Neural cell (in vitro differentiated cells): Measurements from ENCODE around the gene ACSL6. TPM values are rescaled to one million over a fixed set of nuclear protein-coding genes. Genes with fewer than 3 reads are reported as not detected.

Experiments used
- H2AFZ ChIP-seq: fragments of 200-600, 300-800 bp; sonication (generic), shearing (Covaris generic); 2 replicates; pipeline ENCODE4 v1.6.0; 2014; ENCODE audit warnings: low read depth, mild to moderate bottlenecking, antibody characterized with exemption, low read length, moderate library complexity
- H3F3A ChIP-seq: fragments of 200-600 bp; shearing (Covaris generic); 2 replicates; pipeline ENCODE4 v1.6.1; 2016; ENCODE audit warnings: mild to moderate bottlenecking, moderate library complexity, mixed read lengths, antibody characterized with exemption, low read length; ENCODE audit not compliant: insufficient read depth, poor library complexity, severe bottlenecking
- H3K27ac ChIP-seq: fragments of 200-600, 300-800 bp; sonication (generic), shearing (Covaris generic); 2 replicates; pipeline ENCODE4 v1.5.1; 2014; ENCODE audit warnings: mild to moderate bottlenecking, low read length, moderate library complexity
- H3K27me3 ChIP-seq: fragments of 300-800, 200-600 bp; sonication (generic), shearing (Covaris generic); 2 replicates; pipeline ENCODE4 v1.6.0; 2014; ENCODE audit warnings: mild to moderate bottlenecking, low read depth, low read length, moderate library complexity; ENCODE audit not compliant: insufficient read depth
- H3K36me3 ChIP-seq: fragments of 300-800, 200-600 bp; sonication (generic), shearing (Covaris generic); 2 replicates; pipeline ENCODE4 v1.5.1; 2014; ENCODE audit warnings: mild to moderate bottlenecking, antibody characterized with exemption, low read length, moderate library complexity; ENCODE audit not compliant: insufficient read depth
- H3K4me2 ChIP-seq: fragments of 300-800, 200-600 bp; sonication (generic), shearing (Covaris generic); 2 replicates; pipeline ENCODE4 v1.6.0; 2014; ENCODE audit warnings: mild to moderate bottlenecking, low read length
- H3K4me3 ChIP-seq: fragments of 300-800, 200-600 bp; sonication (generic), shearing (Covaris generic); 2 replicates; pipeline ENCODE4 v1.5.1; 2014; ENCODE audit warnings: mild to moderate bottlenecking, low read length, moderate library complexity
- H3K79me2 ChIP-seq: fragments of 200-600 bp; shearing (Covaris generic); replicated peaks from 2 replicates; pipeline ENCODE4 v1.6.0; 2014; ENCODE audit warnings: mild to moderate bottlenecking, low read length, moderate library complexity; ENCODE audit not compliant: insufficient read depth
- H3K9ac ChIP-seq: fragments of 300-800, 200-600 bp; sonication (generic), shearing (Covaris generic); 2 replicates; pipeline ENCODE4 v1.6.1; 2016; ENCODE audit warnings: mild to moderate bottlenecking, low read length, mixed read lengths
- H3K9me2 ChIP-seq: fragments of 200-600 bp; shearing (Covaris generic); 2 replicates; pipeline ENCODE4 v1.6.1; 2016; ENCODE audit warnings: mild to moderate bottlenecking, low read length, mixed read lengths; ENCODE audit not compliant: insufficient read depth
- H3K9me3 ChIP-seq: fragments of 200-600, 300-800 bp; sonication (generic), shearing (Covaris generic); 2 replicates; pipeline ENCODE4 v1.6.1; 2016; ENCODE audit warnings: mild to moderate bottlenecking, mixed run types, low read length, moderate library complexity, mixed read lengths
- H4K20me1 ChIP-seq: fragments of 200-600 bp; shearing (Covaris generic); 2 replicates; pipeline ENCODE4 v1.6.1; 2016; ENCODE audit warnings: mild to moderate bottlenecking, mixed run types; ENCODE audit not compliant: insufficient read depth
- EP300 ChIP-seq: fragments of 450-650 bp; conservative IDR thresholded peaks from 2 replicates; pipeline ENCODE4 v1.6.1; 2014; ENCODE audit warnings: antibody characterized with exemption, mild to moderate bottlenecking, moderate library complexity; ENCODE audit not compliant: poor library complexity, severe bottlenecking
- EZH2 ChIP-seq: fragments of 200-600, 300-800 bp; shearing (Covaris generic), sonication (generic); IDR thresholded peaks from 2 replicates; pipeline ENCODE4 v1.6.1; 2014; ENCODE audit warnings: antibody characterized with exemption, low read length, borderline replicate concordance, mild to moderate bottlenecking; ENCODE audit not compliant: insufficient read depth, poor library complexity, severe bottlenecking
- POLR2AphosphoS5 ChIP-seq: IDR thresholded peaks from 2 replicates; pipeline ENCODE4 v1.6.1; 2012
- RAD21 ChIP-seq: fragments of 450-650 bp; conservative IDR thresholded peaks from 2 replicates; pipeline ENCODE4 v1.6.1; 2014; ENCODE audit warnings: antibody characterized with exemption, mild to moderate bottlenecking, moderate library complexity
- SMC3 ChIP-seq: fragments of 450-650 bp; conservative IDR thresholded peaks from 2 replicates; pipeline ENCODE4 v1.6.1; 2014; ENCODE audit warnings: antibody characterized with exemption, mild to moderate bottlenecking, moderate library complexity; ENCODE audit not compliant: poor library complexity
- TAF1 ChIP-seq: IDR thresholded peaks from 2 replicates; pipeline ENCODE4 v1.6.1; 2012; ENCODE audit warnings: low read depth
- polyA plus RNA-seq: library from polyadenylated mRNA; depleted of rRNA; stranded (reverse); fragments of >200 nt; gene quantifications from 2 replicates; pipeline ENCODE4 v1.2.3, GENCODE V29; 2014
- TF ChIP-seq, protein P1 (sequence below): fragments of 450-650 bp; IDR thresholded peaks from 2 replicates; pipeline ENCODE4 v1.5.1; 2014; ENCODE audit warnings: antibody characterized with exemption, mild to moderate bottlenecking, moderate library complexity; ENCODE audit not compliant: poor library complexity, severe bottlenecking
- TF ChIP-seq, protein P2 (sequence below): IDR thresholded peaks from 2 replicates; pipeline ENCODE4 v1.6.1; 2012; ENCODE audit warnings: borderline replicate concordance

ACSL6 gene
- polyA plus RNA-seq, 1 donor from 2014 or later: 30.5 TPM

DNA sequence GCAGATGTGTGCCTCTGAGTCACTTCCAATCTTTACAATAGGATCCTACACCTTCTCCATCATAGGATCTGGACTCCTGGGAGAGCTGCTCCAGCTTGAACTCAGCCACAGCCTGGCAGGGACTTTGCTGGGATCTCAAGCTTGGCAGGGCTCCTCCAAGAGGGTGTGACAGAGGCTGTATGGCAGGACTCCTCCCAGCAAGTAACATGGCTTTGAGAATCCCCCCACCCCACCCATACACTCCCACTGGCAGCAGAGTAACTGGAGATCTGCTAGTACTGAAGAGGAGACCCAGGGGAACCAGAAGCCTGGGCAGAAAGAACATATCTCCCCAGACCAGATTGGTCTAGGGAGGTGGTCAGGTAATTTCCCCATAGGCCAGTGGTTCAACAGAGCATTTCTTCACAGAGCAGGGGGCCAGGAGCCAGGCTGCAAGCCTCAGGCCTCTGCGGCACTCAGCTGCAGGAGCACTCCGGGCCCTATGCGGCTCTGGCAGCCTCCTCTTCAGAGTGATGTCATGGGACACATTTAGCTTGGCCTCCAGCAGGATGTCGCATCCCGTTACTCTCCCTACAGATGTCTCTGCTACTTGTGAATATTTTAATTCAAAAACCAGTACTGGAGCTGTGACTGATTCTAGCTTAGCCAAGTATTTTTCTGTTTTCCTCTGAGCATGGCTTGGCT lies 1.7 kb upstream of the ACSL6 start:
- TF ChIP-seq POLR2AphosphoS5 (no peak), TAF1 (no peak), EZH2 (no peak), SMC3 (no peak), EP300 (no peak)
- TF ChIP-seq, protein P1, sequence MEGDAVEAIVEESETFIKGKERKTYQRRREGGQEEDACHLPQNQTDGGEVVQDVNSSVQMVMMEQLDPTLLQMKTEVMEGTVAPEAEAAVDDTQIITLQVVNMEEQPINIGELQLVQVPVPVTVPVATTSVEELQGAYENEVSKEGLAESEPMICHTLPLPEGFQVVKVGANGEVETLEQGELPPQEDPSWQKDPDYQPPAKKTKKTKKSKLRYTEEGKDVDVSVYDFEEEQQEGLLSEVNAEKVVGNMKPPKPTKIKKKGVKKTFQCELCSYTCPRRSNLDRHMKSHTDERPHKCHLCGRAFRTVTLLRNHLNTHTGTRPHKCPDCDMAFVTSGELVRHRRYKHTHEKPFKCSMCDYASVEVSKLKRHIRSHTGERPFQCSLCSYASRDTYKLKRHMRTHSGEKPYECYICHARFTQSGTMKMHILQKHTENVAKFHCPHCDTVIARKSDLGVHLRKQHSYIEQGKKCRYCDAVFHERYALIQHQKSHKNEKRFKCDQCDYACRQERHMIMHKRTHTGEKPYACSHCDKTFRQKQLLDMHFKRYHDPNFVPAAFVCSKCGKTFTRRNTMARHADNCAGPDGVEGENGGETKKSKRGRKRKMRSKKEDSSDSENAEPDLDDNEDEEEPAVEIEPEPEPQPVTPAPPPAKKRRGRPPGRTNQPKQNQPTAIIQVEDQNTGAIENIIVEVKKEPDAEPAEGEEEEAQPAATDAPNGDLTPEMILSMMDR: no peak
- TF ChIP-seq, protein P2, sequence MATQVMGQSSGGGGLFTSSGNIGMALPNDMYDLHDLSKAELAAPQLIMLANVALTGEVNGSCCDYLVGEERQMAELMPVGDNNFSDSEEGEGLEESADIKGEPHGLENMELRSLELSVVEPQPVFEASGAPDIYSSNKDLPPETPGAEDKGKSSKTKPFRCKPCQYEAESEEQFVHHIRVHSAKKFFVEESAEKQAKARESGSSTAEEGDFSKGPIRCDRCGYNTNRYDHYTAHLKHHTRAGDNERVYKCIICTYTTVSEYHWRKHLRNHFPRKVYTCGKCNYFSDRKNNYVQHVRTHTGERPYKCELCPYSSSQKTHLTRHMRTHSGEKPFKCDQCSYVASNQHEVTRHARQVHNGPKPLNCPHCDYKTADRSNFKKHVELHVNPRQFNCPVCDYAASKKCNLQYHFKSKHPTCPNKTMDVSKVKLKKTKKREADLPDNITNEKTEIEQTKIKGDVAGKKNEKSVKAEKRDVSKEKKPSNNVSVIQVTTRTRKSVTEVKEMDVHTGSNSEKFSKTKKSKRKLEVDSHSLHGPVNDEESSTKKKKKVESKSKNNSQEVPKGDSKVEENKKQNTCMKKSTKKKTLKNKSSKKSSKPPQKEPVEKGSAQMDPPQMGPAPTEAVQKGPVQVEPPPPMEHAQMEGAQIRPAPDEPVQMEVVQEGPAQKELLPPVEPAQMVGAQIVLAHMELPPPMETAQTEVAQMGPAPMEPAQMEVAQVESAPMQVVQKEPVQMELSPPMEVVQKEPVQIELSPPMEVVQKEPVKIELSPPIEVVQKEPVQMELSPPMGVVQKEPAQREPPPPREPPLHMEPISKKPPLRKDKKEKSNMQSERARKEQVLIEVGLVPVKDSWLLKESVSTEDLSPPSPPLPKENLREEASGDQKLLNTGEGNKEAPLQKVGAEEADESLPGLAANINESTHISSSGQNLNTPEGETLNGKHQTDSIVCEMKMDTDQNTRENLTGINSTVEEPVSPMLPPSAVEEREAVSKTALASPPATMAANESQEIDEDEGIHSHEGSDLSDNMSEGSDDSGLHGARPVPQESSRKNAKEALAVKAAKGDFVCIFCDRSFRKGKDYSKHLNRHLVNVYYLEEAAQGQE: no peak
- Histone ChIP-seq H3K27me3 (peaks cover 21% of the 10 kb centered on the region), H3K4me3 (no peak overlapping the region), H4K20me1 (no peaks in the 10 kb centered on the region), H3K27ac (no peak overlapping the region), H3K9me2 (no peaks in the 10 kb centered on the region), H2AFZ (no peak overlapping the region), H3K4me2 (no peak overlapping the region), H3K36me3 (no peaks in the 10 kb centered on the region), H3K9ac (no peak overlapping the region), H3K9me3 (no peaks in the 10 kb centered on the region), H3K79me2 (no peaks in the 10 kb centered on the region), H3F3A (no peaks in the 10 kb centered on the region)

DNA sequence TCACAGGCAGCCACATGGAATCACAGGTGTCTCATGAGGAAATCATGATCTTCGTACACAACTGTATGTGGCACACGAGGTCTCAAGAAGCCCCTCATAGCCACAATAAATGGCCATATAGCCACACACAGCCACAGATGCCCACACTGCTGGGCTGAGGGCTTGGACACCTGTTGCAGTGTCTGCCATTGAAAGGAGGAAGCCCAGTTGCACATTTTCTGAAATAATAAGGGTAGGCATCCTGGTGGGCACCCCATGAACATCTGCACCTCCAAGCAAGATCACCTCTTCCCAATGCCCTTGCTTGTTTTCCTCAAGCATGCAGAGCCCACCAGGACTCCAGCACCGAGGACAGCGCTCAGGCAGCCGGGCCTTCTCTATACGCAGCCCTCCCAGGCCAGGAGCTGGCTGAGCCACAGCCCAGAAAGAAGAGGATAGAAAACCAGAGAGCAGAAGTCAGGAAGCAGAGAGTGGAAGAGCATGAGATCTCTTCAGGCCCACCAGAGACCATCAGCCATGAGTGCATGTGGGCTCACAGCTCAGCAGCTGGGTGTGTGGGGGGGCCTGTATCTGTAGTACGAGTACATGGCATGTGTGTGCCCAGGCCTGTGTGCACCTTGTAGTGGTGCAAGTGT lies 1.0 kb upstream of the ACSL6 start:
- H3K4me2 ChIP-seq: peak overlapping the region; percentile 57
- TF ChIP-seq TAF1: no peak
- TF ChIP-seq, protein P2: no peak
- no peak for TF ChIP-seq EZH2
- no peak for TF ChIP-seq RAD21
- TF ChIP-seq, protein P1: no peak
- H2AFZ ChIP-seq: no peak overlapping the region
- H3F3A ChIP-seq: no peaks in the 10 kb centered on the region
- H3K36me3 ChIP-seq: no peaks in the 10 kb centered on the region
- H3K9me3 ChIP-seq: no peaks in the 10 kb centered on the region
- no peaks in the 10 kb centered on the region for H4K20me1 ChIP-seq
- no peaks in the 10 kb centered on the region for H3K9me2 ChIP-seq
- peak overlapping the region; percentile 94 for H3K4me3 ChIP-seq
- no peak overlapping the region for H3K27ac ChIP-seq
- H3K9ac ChIP-seq: peak overlapping the region; percentile 82
- no peaks in the 10 kb centered on the region for H3K79me2 ChIP-seq
- H3K27me3 ChIP-seq: peaks cover 21% of the 10 kb centered on the region
